BE2C (cell line): ENCODE measurements around the gene CPVL.
A peak's percentile ranks its signal among the peaks of the same experiment; 100 is the strongest.
"Not testable (repeated sequence)": the region's sequence is repeated elsewhere in the genome, so short reads cannot be mapped to it uniquely, and the experiment has no call there.

Experiments
- DNase-seq: peaks from one replicate; pipeline ENCODE4 v3.0.0-alpha.2; 2020
- H3K27me3 ChIP-seq: fragments of 250-450 bp; sonication (Bioruptor Pico); 2 replicates; pipeline ENCODE4 v1.5.1; 2020; ENCODE audit warnings: mild to moderate bottlenecking
- H3K36me3 ChIP-seq: fragments of 250-450 bp; sonication (Bioruptor Pico); 2 replicates; pipeline ENCODE4 v1.5.1; 2020; ENCODE audit warnings: mild to moderate bottlenecking
- H3K4me1 ChIP-seq: fragments of 250-450 bp; sonication (Bioruptor Pico); 2 replicates; pipeline ENCODE4 v1.5.1; 2020
- H3K4me3 ChIP-seq: 2 replicates; pipeline ENCODE4 v1.5.1; 2011; ENCODE audit warnings: low read depth, low read length
- H3K9me3 ChIP-seq: fragments of 250-450 bp; sonication (Bioruptor Pico); 2 replicates; pipeline ENCODE4 v1.5.1; 2020
- CTCF ChIP-seq: IDR thresholded peaks from 2 replicates; pipeline ENCODE4 v1.5.1; 2012; ENCODE audit warnings: mild to moderate bottlenecking, low read depth, low read length

The CPVL gene

DNA sequence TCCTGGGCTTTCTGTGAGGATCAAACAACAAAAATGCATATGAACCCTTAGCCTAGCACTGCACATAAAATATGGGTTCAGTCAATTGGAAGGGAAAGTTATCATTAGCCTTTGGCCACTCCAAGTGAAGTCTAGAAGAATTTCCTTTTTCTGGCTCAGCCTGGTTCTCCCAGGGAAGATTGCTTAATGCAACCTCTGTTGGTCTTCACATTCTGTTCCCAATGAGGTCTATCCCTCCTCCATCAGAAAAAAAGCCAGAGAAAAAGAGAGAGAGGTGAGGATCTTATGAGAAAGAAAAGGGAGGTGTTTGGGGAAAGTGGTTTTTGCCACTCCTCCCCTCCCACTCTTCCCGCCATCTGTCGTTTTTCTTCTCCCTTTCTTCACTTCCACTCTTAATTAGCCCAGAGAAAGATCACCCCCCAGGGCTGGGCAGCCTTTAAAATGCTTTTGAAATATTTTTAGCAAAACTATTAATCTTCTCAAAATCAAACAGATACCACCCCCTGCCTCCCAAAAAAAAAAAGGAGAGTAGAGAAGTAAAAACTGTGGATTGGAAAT lies 31.1 kb downstream of the CPVL start:
- no peaks in the 10 kb centered on the region for H3K9me3 ChIP-seq
- no peaks in the 10 kb centered on the region for H3K27me3 ChIP-seq

GRCh38 chr7:29114266-29114665 lies 32.1 kb downstream of the CPVL start:
- not testable (repeated sequence) for H3K36me3 ChIP-seq, H3K4me1 ChIP-seq, H3K4me3 ChIP-seq, H3K27me3 ChIP-seq, DNase-seq, H3K9me3 ChIP-seq

More for the DNA sequence above, 31.1 kb downstream of the CPVL start:
- TF ChIP-seq CTCF = no peak
- no peaks in the 10 kb centered on the region for H3K4me1 ChIP-seq
- H3K4me3 ChIP-seq = no peak overlapping the region
- no peaks in the 10 kb centered on the region for H3K36me3 ChIP-seq
- no peak for DNase-seq

- no peak overlapping the region for H3K4me3 ChIP-seq
- TF ChIP-seq CTCF = peak; percentile 44
- H3K27me3 ChIP-seq = peaks cover 7% of the 10 kb centered on the region
- no peaks in the 10 kb centered on the region for H3K9me3 ChIP-seq
- no peaks in the 10 kb centered on the region for H3K36me3 ChIP-seq
- no peak for DNase-seq
- H3K4me1 ChIP-seq = no peaks in the 10 kb centered on the region; the same call in 1 of the 2 replicates
These were observed 32.8 kb downstream of the CPVL start for GRCh38 chr7:29113384-29114102.

GRCh38 chr7:29112721-29113120 lies 33.6 kb downstream of the CPVL start:
- no peak for TF ChIP-seq CTCF
- Histone ChIP-seq H3K27me3 (peaks cover 7% of the 10 kb centered on the region), H3K9me3 (no peaks in the 10 kb centered on the region), H3K4me1 (no peaks in the 10 kb centered on the region; the same call in 1 of the 2 replicates), H3K4me3 (no peak overlapping the region), H3K36me3 (no peaks in the 10 kb centered on the region)
- DNase-seq = no peak

GRCh38 chr7:29109899-29110298 lies 36.4 kb downstream of the CPVL start:
- no peaks in the 10 kb centered on the region for H3K36me3 ChIP-seq
- no peaks in the 10 kb centered on the region; the same call in 1 of the 2 replicates for H3K4me1 ChIP-seq
- H3K4me3 ChIP-seq = no peak overlapping the region
- no peak for DNase-seq
- no peaks in the 10 kb centered on the region for H3K9me3 ChIP-seq
- peaks cover 7% of the 10 kb centered on the region for H3K27me3 ChIP-seq
- no peak for TF ChIP-seq CTCF

- H3K4me1 ChIP-seq = no peaks in the 10 kb centered on the region; the same call in 1 of the 2 replicates
- no peaks in the 10 kb centered on the region for H3K9me3 ChIP-seq
- no peak for TF ChIP-seq CTCF
- H3K36me3 ChIP-seq = no peaks in the 10 kb centered on the region
- no peak overlapping the region for H3K4me3 ChIP-seq
- DNase-seq = no peak
- H3K27me3 ChIP-seq = peaks cover 7% of the 10 kb centered on the region
These were observed 37.0 kb downstream of the CPVL start for GRCh38 chr7:29109358-29109757.
